ENCODE results near the gene PIMREG.
"Not testable (repeated sequence)": the region's sequence is repeated elsewhere in the genome, so short reads cannot be mapped to it uniquely, and the experiment has no call there.

The PIMREG gene

GRCh38 chr17:6479622-6480302 lies 35.5 kb downstream of the PIMREG start:
- no peak for DNase-seq

- DNase-seq: no peak
These were observed 36.0 kb downstream of the PIMREG start for GRCh38 chr17:6480303-6480675.

GRCh38 chr17:6482105-6482455 lies 37.8 kb downstream of the PIMREG start:
- no peak for DNase-seq

GRCh38 chr17:6482796-6483195 lies 38.5 kb downstream of the PIMREG start:
- not testable (repeated sequence) for DNase-seq

- DNase-seq: no peak
These were observed 39.3 kb downstream of the PIMREG start for GRCh38 chr17:6483507-6483906.

GRCh38 chr17:6485646-6486412 lies 41.6 kb downstream of the PIMREG start:
- no peak for DNase-seq

- no peak for DNase-seq
These were observed 43.2 kb downstream of the PIMREG start for GRCh38 chr17:6487251-6488007.

GRCh38 chr17:6488008-6488539 lies 43.8 kb downstream of the PIMREG start:
- DNase-seq: no peak

GRCh38 chr17:6489016-6489550 lies 44.8 kb downstream of the PIMREG start:
- DNase-seq: no peak

GRCh38 chr17:6491071-6491700 lies 46.9 kb downstream of the PIMREG start:
- no peak for DNase-seq

GRCh38 chr17:6492892-6493674 lies 48.8 kb downstream of the PIMREG start:
- no peak for DNase-seq

GRCh38 chr17:6494239-6494941 lies 50.1 kb downstream of the PIMREG start:
- DNase-seq: no peak

GRCh38 chr17:6495450-6496115 lies 51.3 kb downstream of the PIMREG start:
- no peak for DNase-seq

- DNase-seq: no peak
These were observed 51.8 kb downstream of the PIMREG start for GRCh38 chr17:6496116-6496481.

- DNase-seq: no peak
These were observed 52.6 kb downstream of the PIMREG start for GRCh38 chr17:6496640-6497441.

- no peak for DNase-seq
These were observed 53.4 kb downstream of the PIMREG start for GRCh38 chr17:6497496-6498221.

- DNase-seq: no peak
These were observed 54.1 kb downstream of the PIMREG start for GRCh38 chr17:6498356-6498755.

GRCh38 chr17:6498901-6499540 lies 54.8 kb downstream of the PIMREG start:
- no peak for DNase-seq

Data from hippocampal formation (tissue), 2 donors.